Measurements from ENCODE around the gene SLC37A1. TPM values are rescaled to one million over a fixed set of nuclear protein-coding genes. Genes with fewer than 3 reads are reported as not detected.

The SLC37A1 gene
- total RNA-seq, 2 donors from 2014 or later = 2.0 to 5.0 TPM

DNA sequence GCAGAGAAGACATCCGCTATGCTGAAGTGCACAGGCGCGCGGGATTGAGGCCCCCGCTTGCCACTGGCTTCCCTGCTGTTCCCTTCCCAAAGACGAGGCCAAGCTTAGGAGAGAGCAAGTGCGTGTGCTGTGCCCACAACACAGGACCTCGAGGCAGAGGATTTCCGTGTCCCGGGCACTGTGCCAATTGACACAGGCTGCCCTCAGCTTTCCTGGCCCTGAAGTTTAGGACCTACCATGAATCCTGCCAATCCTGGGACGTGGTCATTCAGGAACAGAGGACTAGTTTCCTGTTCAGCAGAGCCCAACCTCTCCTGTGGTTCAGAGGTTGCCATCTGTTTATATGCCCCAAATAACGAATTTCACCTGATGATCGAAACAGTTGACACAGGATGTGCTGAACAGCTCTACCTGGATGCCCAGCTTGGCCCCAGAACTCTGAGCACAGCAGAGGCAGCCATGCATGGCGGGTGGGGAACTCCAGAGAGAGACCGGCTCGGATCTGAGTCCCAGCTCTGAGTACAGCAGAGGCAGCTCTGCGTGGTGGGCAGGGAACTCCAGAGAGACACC is 22.0 kb downstream of the SLC37A1 start:
- H3K4me1 ChIP-seq = peaks cover 0 to 11% of the 10 kb centered on the region in 2 donors
- H3K27ac ChIP-seq = no peak overlapping the region
- no peak overlapping the region for H3K4me3 ChIP-seq
- H3K9me3 ChIP-seq = no peaks in the 10 kb centered on the region
- no peaks in the 10 kb centered on the region for H3K36me3 ChIP-seq
- H3K27me3 ChIP-seq = no peaks in the 10 kb centered on the region
- DNase-seq (ENCODE audit: low spot score) = no peak
- TF ChIP-seq, protein P1, sequence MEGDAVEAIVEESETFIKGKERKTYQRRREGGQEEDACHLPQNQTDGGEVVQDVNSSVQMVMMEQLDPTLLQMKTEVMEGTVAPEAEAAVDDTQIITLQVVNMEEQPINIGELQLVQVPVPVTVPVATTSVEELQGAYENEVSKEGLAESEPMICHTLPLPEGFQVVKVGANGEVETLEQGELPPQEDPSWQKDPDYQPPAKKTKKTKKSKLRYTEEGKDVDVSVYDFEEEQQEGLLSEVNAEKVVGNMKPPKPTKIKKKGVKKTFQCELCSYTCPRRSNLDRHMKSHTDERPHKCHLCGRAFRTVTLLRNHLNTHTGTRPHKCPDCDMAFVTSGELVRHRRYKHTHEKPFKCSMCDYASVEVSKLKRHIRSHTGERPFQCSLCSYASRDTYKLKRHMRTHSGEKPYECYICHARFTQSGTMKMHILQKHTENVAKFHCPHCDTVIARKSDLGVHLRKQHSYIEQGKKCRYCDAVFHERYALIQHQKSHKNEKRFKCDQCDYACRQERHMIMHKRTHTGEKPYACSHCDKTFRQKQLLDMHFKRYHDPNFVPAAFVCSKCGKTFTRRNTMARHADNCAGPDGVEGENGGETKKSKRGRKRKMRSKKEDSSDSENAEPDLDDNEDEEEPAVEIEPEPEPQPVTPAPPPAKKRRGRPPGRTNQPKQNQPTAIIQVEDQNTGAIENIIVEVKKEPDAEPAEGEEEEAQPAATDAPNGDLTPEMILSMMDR (IDR thresholded peaks at IDR 0.05) = no peak

DNA sequence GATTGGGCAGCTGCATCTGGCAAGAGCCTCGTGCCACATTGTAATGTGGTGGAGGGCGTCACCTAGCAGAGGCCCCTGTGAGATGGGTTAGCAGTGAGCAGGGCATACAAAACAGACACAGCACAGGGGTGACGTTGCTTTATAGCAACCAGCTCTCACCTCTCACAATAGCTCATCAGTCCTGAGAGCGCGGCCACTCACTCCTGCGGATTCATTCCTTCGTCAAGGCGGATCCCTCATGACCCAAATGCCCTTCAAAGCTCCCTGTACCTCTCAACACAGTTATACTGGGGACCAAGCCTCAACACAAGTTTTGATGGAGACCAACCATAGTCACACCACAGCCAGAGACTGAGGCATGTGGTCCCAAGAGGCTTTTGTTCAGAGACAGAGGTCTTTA is 22.9 kb downstream of the SLC37A1 start:
- no peak overlapping the region for H3K27ac ChIP-seq
- no peak overlapping the region for H3K4me3 ChIP-seq
- H3K4me1 ChIP-seq = peaks cover 0 to 11% of the 10 kb centered on the region in 2 donors
- H3K27me3 ChIP-seq = no peaks in the 10 kb centered on the region
- H3K9me3 ChIP-seq = no peaks in the 10 kb centered on the region
- H3K36me3 ChIP-seq = no peaks in the 10 kb centered on the region
- DNase-seq (ENCODE audit: low spot score) = no peak
- TF ChIP-seq, protein P1 (IDR thresholded peaks at IDR 0.05) = no peak

DNA sequence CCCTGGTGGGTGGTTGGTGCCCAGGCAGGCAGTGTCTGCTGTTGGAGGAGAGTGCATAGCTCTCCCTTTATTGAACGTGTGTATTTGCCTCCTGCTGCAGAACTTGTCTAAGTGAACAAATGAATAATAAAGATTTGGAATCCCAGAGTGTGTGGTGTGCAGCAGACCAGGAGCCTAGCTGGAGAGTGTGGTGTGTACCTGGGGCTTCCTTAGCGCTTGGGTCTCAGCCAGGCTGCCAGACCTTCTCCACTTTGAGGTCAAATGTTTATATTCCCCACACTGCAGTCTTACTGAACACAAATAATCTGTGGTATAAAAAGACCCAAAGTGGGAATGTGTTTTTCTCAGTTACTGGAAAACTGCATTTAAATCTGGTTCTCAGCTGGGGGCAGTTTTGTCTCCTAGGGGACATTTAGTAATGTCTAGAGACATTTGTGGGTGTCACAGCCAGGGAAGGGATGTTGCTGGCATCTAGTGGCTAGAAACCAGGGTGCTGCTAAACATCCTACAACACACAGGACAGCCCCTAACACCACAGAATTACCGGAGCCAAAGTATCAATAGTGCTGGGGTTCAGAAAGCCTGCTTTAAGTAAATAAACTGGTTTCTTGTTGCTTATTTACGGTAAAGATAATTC is 23.6 kb downstream of the SLC37A1 start:
- DNase-seq (ENCODE audit: low spot score) = no peak
- Histone ChIP-seq H3K4me1 (peaks cover 0 to 9% of the 10 kb centered on the region in 2 donors), H3K27ac (no peak overlapping the region), H3K27me3 (no peaks in the 10 kb centered on the region), H3K36me3 (no peaks in the 10 kb centered on the region), H3K9me3 (no peaks in the 10 kb centered on the region), H3K4me3 (no peak overlapping the region)
- TF ChIP-seq, protein P1 (IDR thresholded peaks at IDR 0.05) = peak in 1 of 2 donors; percentile 37

DNA sequence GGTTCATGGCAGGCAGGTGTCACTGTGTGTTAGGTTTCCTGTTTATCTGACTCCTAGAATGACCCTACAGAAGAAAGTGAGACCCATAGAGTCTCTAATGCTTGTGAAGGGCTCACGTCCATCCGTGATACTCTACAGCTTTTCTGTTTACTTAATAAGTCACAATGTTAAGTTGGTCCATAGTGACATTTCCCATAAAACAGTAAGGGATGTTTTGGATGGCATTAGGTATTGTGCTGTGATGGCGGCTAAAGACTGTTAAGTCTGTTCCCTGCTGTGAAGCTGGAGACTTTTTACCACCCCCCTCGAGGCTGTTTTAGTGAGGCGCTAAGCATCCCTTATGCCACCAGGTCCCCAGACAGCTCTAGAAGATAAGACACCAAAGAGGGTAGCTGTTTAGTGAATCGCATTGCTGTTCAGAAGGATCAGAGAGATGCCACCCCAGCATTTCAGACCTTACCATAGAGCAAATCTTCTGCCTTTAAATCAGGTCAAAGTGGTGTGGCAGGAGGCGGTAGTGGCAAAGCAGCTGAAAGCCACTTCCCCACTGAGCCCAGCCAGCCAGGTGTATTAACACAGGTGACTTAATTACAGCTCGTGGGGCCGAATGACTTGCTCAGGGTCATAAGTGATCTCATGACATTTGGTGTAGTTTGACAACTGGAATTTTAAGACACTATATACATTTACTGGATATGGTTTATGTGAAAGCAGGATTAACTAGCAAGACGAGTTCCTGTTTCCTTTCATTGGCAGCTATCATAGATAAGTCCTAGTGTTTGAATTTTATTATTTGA is 25.0 kb downstream of the SLC37A1 start:
- Histone ChIP-seq H3K36me3 (no peaks in the 10 kb centered on the region), H3K4me1 (no peaks in the 10 kb centered on the region)
- no peak for DNase-seq (ENCODE audit: low spot score)

DNA sequence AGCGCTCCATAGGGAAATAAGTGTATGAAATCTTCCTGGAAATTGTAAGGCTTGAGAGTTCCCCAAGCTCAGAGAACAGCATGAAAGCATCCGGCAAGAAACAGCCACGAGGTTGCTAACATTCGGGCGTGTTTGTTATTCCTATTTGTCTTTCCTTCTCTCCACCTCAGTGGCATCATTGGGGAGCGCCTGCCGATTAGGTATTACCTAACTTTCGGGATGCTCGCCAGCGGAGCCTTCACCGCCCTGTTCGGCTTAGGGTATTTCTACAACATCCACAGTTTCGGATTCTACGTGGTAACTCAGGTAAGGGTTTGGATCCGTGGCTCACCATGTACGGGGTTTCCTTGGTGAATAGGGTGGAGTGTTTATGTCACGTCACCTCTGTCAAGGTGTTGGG is 25.7 kb downstream of the SLC37A1 start:
- DNase-seq (ENCODE audit: low spot score) = no peak
- H3K4me3 ChIP-seq = no peak overlapping the region
- no peaks in the 10 kb centered on the region for H3K36me3 ChIP-seq

More for the DNA sequence above, 25.0 kb downstream of the SLC37A1 start:
- no peaks in the 10 kb centered on the region for H3K9me3 ChIP-seq
- no peak overlapping the region for H3K27ac ChIP-seq
- no peak overlapping the region for H3K4me3 ChIP-seq
- no peaks in the 10 kb centered on the region for H3K27me3 ChIP-seq
- TF ChIP-seq, protein P1 (IDR thresholded peaks at IDR 0.05) = no peak

More for the DNA sequence above, 25.7 kb downstream of the SLC37A1 start:
- H3K27me3 ChIP-seq = no peaks in the 10 kb centered on the region
- TF ChIP-seq, protein P1 (IDR thresholded peaks at IDR 0.05) = no peak
- H3K4me1 ChIP-seq = no peaks in the 10 kb centered on the region
- H3K9me3 ChIP-seq = no peaks in the 10 kb centered on the region
- no peak overlapping the region for H3K27ac ChIP-seq

Measured in right atrium auricular region (tissue), 2 donors.